HG03064 (cell line): ENCODE data around the gene ZNF143.
"Not testable (repeated sequence)": the region's sequence is repeated elsewhere in the genome, so short reads cannot be mapped to it uniquely, and the experiment has no call there.

ENCODE experiments used
- ATAC-seq: cut with Tn5 transposase; IDR thresholded peaks from one replicate; pipeline ENCODE4 v1.9.1; 2021; ENCODE audit warnings: low read depth; ENCODE audit not compliant: unreplicated experiment

The ZNF143 gene

DNA sequence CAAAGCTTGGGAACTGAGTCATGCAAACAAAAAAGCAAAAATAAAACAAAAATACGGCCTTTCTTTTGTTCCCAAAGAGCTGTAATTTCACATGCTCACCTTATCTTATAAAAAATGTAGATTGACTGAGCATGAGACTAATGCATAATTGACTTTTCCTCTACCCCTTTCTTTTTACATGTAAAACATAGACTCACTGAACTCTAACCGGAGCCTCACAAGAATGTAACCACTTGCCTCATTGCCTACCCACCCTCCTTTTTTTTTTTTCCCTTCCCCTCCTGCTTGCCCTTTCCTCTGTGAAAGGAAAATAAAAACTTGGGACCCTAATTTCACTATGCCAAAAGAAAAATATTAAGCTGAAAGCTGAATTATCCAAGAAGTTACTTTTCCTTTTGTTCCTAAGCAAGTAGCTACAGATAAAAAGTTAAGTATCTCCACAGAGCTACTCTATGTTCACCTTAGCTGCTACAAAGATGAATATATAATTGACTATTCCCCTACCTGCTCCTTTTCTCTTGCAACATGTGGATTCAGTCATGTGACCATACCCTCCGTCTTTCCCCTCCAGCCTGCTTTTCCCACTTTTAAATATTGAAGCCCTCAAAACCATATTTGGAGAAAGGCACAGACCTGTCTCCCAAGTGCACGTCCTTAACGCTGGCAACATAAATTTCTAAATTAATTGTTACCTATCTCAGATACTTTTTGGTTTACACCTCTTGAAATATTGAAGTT, 73.1 kb downstream of the ZNF143 start:
- ATAC-seq = no peak

DNA sequence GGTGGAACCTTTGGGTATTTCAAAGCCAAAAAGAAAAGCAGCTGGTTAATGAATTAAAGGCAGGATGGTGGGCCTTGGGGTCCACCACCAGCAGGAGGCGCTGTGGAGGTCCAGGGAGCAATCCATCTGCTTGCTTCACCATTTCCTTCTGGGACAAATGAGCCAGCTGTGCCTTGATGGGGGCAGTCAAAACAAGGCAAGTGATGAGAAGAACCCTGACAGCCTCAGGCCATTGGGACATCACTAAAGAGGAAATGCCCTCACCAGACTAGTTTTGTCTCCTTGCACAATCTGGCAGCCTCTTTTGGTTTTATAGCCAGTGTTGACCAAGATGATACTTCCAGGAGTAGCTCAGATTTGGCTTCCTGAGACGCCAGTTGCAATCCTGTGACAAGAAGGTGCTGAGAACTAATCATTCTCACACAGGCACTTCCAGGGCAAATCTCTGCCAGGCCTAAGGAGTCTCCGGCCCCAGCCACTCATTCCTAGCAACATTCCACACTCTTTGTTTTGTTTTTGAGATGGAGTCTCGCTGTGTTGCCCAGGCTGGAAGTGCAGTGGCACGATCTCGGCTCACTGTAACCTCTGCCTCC, 74.5 kb downstream of the ZNF143 start:
- ATAC-seq = no peak

GRCh38 chr11:9538548-9538947, 77.7 kb downstream of the ZNF143 start:
- ATAC-seq = no peak

DNA sequence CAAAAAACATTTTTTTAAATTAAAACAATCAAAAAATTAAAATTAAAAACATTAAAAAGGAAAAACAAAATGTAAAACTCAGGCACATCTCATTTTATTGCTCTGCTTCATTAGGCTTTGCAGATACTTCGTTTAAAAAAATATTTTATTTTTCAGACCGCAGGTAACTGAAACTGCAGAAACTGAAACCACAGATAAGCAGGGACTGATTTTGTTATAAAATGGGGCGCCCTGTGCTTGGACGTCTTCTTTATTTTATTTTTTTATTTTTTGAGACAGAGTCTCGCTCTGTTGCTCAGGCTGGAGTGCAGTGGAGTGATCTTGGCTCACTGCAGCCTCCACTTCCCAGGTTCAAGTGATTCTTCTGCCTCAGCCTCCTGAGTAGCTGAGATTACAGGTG, 88.4 kb downstream of the ZNF143 start:
- ATAC-seq = not testable (repeated sequence)

DNA sequence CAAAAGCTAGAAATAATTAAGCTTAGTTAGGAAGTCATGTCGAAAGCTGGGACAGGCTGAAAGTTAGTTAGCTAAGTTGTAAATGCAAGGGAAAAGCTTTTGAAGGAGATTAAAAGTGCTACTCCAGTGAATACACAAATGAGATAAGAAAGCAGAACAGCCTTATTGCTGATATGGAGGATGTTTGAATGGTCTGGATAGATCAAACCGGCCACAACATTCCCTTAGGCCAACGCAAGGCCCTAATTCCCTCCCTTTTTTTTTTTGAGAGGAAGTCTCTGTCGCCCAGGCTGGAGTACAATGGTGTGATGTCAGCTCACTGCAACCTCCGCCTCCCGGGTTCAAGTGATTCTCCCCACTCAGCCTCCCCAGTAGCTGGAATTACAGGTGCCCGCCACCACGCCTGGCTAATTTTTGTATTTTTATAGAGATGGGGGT, 89.4 kb downstream of the ZNF143 start:
- no peak for ATAC-seq

- no peak for ATAC-seq
These were observed 100.6 kb downstream of the ZNF143 start for GRCh38 chr11:9561279-9561982.

DNA sequence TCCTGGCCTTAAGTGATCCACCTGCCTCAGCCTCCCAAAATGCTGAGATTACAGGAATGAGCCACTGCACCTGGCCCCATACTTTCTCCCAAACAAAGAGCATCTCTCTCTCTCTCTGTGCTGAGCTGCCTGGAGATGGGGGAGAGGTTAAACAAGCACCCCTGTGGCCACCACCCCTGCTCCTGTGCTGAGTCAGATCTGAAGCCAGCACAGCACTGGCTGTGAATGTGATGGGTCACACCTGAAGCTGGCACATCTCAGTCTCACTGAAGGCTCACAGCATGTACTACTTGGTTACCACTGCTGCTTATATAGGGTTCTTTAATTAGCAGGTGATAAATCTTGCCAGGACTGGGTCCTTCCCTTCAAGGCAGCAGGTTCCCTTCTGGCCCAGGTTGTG, 101.9 kb downstream of the ZNF143 start:
- no peak for ATAC-seq

DNA sequence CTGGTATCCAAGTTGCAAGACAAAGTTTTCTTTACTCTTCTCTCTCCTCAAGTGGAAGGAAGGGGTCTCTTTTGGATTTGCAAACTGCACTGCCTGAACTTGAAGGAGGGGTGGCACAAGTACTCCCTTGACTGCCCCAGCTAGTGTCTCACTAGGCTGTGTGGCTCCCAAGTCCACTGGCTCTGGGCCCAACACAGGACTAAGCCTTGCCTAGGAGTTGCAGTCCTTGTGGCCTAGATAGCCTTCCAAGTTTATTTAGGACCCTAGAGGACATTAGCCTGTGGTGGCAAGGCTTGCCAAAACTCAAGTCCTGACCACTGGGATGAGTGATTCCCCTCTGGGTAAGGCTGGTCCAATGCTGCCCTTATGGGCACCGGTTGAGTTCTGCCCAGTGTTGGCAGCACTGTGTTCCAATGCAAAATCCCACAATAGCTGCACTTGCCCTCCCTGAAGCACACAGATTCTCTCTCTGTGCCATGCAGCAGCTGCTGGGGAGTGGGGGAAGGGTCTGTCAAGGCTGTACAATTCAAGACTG, 102.5 kb downstream of the ZNF143 start:
- ATAC-seq = no peak

DNA sequence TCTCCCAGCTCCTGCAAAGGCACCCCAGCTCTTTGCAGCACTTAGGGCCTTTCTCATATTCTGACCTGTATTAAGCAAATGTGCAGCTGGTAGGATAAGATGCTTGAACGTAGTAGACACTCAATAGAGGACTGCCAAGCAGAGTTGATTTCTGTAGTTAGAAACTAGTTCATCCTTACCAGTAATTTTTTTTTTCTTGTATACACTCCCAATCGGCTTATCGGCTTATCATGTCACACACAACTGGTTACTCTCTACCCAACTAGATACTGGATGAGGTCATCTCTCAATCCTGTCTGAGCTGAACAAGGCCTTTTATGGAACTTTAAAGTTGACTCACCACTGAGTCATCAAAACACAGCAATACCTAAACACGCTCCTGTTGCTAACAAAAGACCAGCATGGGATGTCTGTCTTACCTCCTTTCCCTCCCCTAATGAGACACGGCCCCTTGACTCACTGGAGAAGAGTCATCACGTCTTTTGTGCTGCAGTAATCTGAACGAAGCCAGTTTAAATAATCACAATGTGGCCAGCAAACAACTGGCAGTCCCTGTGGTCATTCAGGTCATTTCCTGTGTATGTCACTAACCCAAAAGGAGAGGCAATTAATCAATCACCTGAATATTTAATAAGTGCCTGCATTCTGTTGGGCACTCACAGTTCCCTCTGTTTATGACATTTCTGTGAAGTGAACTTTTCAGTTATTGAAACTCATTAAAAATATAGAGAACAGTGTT, 105.2 kb downstream of the ZNF143 start:
- ATAC-seq = peak; percentile 87

GRCh38 chr11:9566561-9567063, 105.8 kb downstream of the ZNF143 start:
- ATAC-seq = no peak

- no peak for ATAC-seq
These were observed 106.6 kb downstream of the ZNF143 start for GRCh38 chr11:9567401-9567800.

GRCh38 chr11:9568161-9568853, 107.5 kb downstream of the ZNF143 start:
- no peak for ATAC-seq

DNA sequence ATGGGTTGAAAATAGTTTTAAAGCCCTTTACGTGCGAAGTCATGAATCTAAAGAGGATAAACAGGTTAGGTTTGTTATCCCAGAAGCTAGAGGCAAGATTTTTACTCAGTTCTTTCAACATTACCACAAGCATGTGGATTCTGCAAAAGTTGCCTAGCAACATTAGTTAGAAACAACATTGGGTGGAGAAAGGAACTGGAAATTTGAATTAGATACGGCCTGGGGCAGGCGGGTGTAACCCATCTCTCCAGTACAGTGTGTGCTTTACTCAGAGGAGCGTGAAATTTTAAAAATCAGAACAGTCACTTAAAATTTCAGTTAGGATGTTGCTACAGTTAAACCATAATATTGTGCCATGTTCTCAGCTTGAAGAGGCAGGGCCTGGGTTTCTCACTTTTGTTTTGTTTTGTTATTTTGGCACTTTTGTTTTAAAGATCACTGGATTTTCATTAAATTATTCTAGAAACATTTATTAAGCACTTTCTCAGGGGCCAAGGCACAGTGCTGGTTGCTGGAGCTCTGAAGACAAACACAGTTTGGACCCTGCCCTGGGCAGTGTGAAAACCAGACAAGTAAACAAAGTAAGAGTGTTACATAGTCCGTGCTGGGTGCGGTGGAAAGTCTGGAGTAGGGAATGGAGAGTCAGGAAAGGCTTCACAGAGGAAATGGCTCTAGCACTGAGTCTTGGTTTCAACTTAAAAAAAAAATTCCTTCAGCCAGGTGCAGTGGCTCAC, 108.2 kb downstream of the ZNF143 start:
- ATAC-seq = no peak

GRCh38 chr11:9569588-9570164, 108.9 kb downstream of the ZNF143 start:
- ATAC-seq = no peak

DNA sequence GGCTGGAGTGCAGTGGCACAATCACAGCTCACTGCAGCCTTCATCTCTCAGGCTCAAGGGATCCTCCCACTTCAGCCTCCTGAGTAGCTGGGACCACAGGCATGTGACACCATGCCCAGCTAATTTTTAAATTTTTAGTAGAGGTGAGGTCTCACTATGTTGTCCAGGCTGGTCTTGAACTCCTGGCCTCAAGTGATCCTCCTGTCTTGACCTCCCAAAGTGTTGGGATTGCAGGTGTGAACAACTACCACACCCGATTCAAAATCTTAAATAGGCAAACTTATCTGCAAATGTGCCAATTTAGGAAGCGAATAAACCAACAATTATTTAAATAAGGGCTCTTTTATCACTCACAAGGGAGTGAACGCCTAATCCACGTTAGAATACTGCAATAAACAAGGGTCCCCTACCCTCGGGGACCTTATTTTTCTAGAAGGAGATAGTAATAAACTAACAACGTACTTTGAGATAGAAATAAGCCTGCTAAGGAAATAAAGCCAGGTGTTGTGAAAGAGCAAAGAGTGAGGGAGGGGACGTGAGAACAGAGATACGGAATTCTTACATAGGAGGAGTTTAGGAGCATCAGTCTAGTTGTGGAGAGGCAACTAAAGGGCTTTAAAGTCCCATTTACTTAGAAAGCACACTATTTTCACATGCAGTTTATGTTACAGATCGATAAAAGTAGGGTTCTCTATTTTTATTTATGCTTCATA, 109.7 kb downstream of the ZNF143 start:
- ATAC-seq = no peak

DNA sequence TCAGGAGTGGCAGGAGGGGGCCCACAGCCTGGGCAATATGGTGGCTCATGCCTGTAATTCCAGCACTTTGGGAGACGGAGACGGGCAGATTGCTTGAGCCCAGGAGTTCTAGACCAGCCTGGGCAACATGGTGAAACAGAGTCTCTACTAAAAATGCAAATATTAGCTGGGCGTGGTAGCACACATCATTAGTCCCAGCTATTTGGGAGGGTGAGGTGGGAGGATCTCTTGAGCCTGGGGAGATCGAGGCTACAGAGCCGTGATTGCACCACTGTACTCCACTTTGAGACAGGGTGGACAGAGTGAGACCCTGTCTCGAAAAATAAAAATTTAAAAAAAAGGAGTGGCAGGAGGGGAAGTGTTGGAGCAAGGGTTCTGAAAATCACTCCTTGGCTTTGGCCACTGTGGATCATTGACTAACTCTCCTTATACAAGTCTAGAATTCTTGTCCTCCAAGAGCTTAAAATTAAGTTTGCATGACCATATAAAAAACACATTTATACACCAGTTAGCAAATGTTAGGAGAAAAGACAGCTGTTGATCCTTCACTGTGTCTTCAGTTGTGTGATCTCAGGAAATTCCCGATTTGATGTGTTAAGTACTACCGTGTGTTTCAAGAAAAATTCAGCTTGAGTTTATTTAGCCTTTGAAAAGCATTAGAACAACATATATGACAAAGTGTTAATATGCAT, 110.4 kb downstream of the ZNF143 start:
- ATAC-seq = no peak

DNA sequence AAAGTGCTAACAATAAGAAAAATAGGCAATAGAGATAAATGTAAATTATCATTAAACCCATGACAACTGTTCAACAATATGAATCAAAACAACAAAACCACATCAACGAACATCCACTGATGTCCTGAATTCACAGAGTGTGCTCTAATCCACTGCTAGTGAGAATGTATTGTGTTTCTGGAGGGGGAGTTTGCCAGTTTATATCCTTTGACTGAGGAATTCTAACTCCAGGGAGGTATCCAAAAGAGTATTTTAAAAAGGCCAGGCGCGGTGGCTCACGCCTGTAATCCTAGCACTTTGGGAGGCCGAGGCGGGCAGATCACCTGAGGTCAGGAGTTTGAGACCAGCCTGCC, 110.9 kb downstream of the ZNF143 start:
- no peak for ATAC-seq
